ENCODE measurements around the gene ZMYM1. TPM values are rescaled to one million over a fixed set of nuclear protein-coding genes. Genes with fewer than 3 reads are reported as not detected.

Gene ZMYM1
- 1 to 10 TPM; 1.5 to 3.0 (median 3.0) TPM for total RNA-seq

- H3K9me3 Mint-ChIP-seq, result no peaks in the 10 kb centered on the region
- H3K4me1 Mint-ChIP-seq (ENCODE audit: low read depth), result peaks cover 33% of the 10 kb centered on the region
- DNase-seq (peak; percentile 76), ATAC-seq (peak; percentile 99)
- H3K36me3 Mint-ChIP-seq (ENCODE audit: insufficient read depth), result peaks cover 4% of the 10 kb centered on the region
- peak within 1 kb of the TSS; percentile 92 for H3K4me3 Mint-ChIP-seq
- peaks cover 2% of the 10 kb centered on the region for H3K27me3 Mint-ChIP-seq (ENCODE audit: low read depth)
Observed at GRCh38 chr1:35079003-35079930, at the start of gene ZMYM1. Gene ZMYM1, plus strand, starts transcription at chr1:35079385. Its CDS starts 14,603 bp downstream, at chr1:35093988.

GRCh38 chr1:35029761-35030160, 49.4 kb upstream of the ZMYM1 start:
- DNase-seq (no peak), ATAC-seq (no peak)
- Mint-ChIP-seq H3K36me3 (ENCODE audit: insufficient read depth) (peaks cover 21% of the 10 kb centered on the region), H3K4me3 (peak overlapping the region; percentile 98), H3K27me3 (ENCODE audit: low read depth) (no peaks in the 10 kb centered on the region), H3K4me1 (ENCODE audit: low read depth) (peaks cover 37% of the 10 kb centered on the region), H3K9me3 (peaks cover 4% of the 10 kb centered on the region)

GRCh38 chr1:35030338-35030737, 48.8 kb upstream of the ZMYM1 start:
- peaks cover 37% of the 10 kb centered on the region for H3K4me1 Mint-ChIP-seq (ENCODE audit: low read depth)
- peaks cover 21% of the 10 kb centered on the region for H3K36me3 Mint-ChIP-seq (ENCODE audit: insufficient read depth)
- ATAC-seq, result no peak
- H3K9me3 Mint-ChIP-seq, result peaks cover 4% of the 10 kb centered on the region
- DNase-seq, result no peak
- H3K27me3 Mint-ChIP-seq (ENCODE audit: low read depth), result no peaks in the 10 kb centered on the region
- peak overlapping the region; percentile 98 for H3K4me3 Mint-ChIP-seq

DNA sequence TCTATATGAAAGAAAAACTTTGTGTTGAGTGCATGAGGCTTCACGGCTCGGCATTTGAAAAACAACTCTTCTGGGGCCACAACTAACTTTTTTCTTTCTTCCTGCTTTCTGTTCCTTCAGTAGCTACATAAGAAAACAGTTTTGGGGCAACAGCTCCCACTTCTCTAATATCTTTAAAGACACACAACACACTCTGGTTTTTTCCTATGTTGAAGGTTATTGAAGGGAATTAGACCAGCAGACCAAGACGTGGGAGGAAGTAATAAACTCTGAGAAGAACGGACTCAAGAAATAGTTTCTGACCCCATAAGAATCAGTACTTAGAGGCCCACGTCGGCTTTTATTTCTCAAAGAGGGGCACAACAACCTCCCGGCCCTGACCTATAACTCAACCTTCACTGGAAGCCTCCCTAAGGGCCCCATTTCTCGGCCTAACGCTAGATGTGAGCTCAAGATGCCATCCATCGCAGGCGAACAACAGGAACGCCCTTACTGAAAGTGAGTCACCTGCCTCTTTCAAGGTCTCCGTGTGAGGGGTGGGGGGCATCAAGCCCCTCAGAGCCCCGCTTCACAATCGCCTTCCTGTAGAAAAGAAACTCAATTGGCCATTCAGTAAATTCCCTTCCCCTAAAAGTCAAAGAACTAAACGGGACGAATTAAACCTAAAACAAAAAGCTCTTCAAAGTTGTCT, 48.3 kb upstream of the ZMYM1 start:
- peak; percentile 33 for DNase-seq
- Mint-ChIP-seq H3K27me3 (ENCODE audit: low read depth) (no peaks in the 10 kb centered on the region), H3K36me3 (ENCODE audit: insufficient read depth) (peaks cover 17% of the 10 kb centered on the region), H3K4me3 (peak overlapping the region; percentile 98), H3K4me1 (ENCODE audit: low read depth) (peaks cover 33% of the 10 kb centered on the region), H3K9me3 (peaks cover 4% of the 10 kb centered on the region)
- ATAC-seq, result peak; percentile 69 to 81

- ATAC-seq (no peak), DNase-seq (no peak)
- peak overlapping the region; percentile 51 for H3K4me3 Mint-ChIP-seq
- no peaks in the 10 kb centered on the region for H3K27me3 Mint-ChIP-seq (ENCODE audit: low read depth)
- peaks cover 4% of the 10 kb centered on the region for H3K9me3 Mint-ChIP-seq
- H3K4me1 Mint-ChIP-seq (ENCODE audit: low read depth), result peaks cover 24% of the 10 kb centered on the region
- H3K36me3 Mint-ChIP-seq (ENCODE audit: insufficient read depth), result peaks cover 7% of the 10 kb centered on the region
Observed at GRCh38 chr1:35032384-35032739, 46.8 kb upstream of the ZMYM1 start.

- peaks cover 21% of the 10 kb centered on the region for H3K4me1 Mint-ChIP-seq (ENCODE audit: low read depth)
- peaks cover 1% of the 10 kb centered on the region for H3K36me3 Mint-ChIP-seq (ENCODE audit: insufficient read depth)
- H3K9me3 Mint-ChIP-seq, result peaks cover 4% of the 10 kb centered on the region
- ATAC-seq (no peak), DNase-seq (no peak)
- no peaks in the 10 kb centered on the region for H3K27me3 Mint-ChIP-seq (ENCODE audit: low read depth)
- H3K4me3 Mint-ChIP-seq, result no peak overlapping the region
Observed at GRCh38 chr1:35033346-35033745, 45.8 kb upstream of the ZMYM1 start.

DNA sequence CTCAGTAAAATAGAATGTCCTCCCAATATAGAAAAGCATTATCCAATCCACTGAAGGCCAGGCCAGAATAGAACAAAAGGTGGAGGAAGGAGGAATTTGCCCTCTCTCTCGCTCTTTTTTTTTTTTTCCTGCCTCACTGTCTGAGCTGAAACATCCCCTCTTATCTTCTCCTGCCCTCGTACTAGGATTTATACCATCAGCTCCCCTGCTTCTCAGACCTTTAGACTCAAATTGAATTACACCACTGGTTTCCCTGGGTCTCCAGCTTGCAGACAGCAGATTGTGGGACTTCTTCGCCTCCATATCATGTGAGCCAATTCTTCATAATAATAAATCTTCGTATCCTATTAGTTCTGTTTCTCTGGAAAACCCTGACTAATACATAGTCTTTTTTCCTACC, 42.6 kb upstream of the ZMYM1 start:
- Mint-ChIP-seq H3K9me3 (peaks cover 4% of the 10 kb centered on the region), H3K4me1 (ENCODE audit: low read depth) (no peaks in the 10 kb centered on the region), H3K27me3 (ENCODE audit: low read depth) (peaks cover 3% of the 10 kb centered on the region), H3K36me3 (ENCODE audit: insufficient read depth) (peaks cover 1% of the 10 kb centered on the region), H3K4me3 (no peak overlapping the region)
- no peak for DNase-seq
- no peak for ATAC-seq

- no peak overlapping the region for H3K4me3 Mint-ChIP-seq
- H3K9me3 Mint-ChIP-seq, result peaks cover 4% of the 10 kb centered on the region
- DNase-seq, result no peak
Observed at GRCh38 chr1:35037206-35037605, 42.0 kb upstream of the ZMYM1 start.

DNA sequence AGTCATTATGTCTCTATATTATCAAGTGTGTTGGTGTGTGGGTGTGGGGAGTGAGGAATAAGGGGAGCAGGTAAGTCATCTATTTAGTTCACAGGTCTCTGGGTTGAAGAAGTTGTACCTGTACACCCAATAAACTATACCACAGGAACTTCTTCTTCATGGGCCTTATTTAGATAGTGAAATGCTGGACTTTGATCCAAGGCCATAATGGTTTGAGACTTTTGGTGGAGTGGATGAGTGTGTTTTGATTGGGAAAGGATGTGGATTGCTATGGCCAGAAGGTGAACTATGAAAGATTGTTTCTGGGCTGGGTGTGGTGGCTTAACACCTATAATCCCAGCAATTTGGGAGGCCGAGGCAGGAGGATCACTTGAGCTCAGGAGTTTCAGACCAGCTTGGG, 40.5 kb upstream of the ZMYM1 start:
- DNase-seq (no peak), ATAC-seq (no peak)
- peaks cover 4% of the 10 kb centered on the region for H3K9me3 Mint-ChIP-seq
- H3K4me3 Mint-ChIP-seq, result no peak overlapping the region
- H3K27me3 Mint-ChIP-seq (ENCODE audit: low read depth), result peaks cover 3% of the 10 kb centered on the region
- H3K36me3 Mint-ChIP-seq (ENCODE audit: insufficient read depth), result peaks cover 1% of the 10 kb centered on the region
- no peaks in the 10 kb centered on the region for H3K4me1 Mint-ChIP-seq (ENCODE audit: low read depth)

More at GRCh38 chr1:35037206-35037605, 42.0 kb upstream of the ZMYM1 start:
- Mint-ChIP-seq H3K36me3 (ENCODE audit: insufficient read depth) (peaks cover 1% of the 10 kb centered on the region), H3K4me1 (ENCODE audit: low read depth) (no peaks in the 10 kb centered on the region), H3K27me3 (ENCODE audit: low read depth) (peaks cover 3% of the 10 kb centered on the region)
- no peak for ATAC-seq

- ATAC-seq (no peak), DNase-seq (no peak)
- peaks cover 3% of the 10 kb centered on the region for H3K27me3 Mint-ChIP-seq (ENCODE audit: low read depth)
- H3K36me3 Mint-ChIP-seq (ENCODE audit: insufficient read depth), result no peaks in the 10 kb centered on the region
- H3K4me3 Mint-ChIP-seq, result no peak overlapping the region
- H3K4me1 Mint-ChIP-seq (ENCODE audit: low read depth), result no peaks in the 10 kb centered on the region
- no peaks in the 10 kb centered on the region for H3K9me3 Mint-ChIP-seq
Observed at GRCh38 chr1:35043498-35043897, 35.7 kb upstream of the ZMYM1 start.

- no peaks in the 10 kb centered on the region for H3K4me1 Mint-ChIP-seq (ENCODE audit: low read depth)
- DNase-seq (no peak), ATAC-seq (no peak)
- no peaks in the 10 kb centered on the region for H3K9me3 Mint-ChIP-seq
- H3K4me3 Mint-ChIP-seq, result no peak overlapping the region
- H3K27me3 Mint-ChIP-seq (ENCODE audit: low read depth), result peaks cover 3% of the 10 kb centered on the region
- no peaks in the 10 kb centered on the region for H3K36me3 Mint-ChIP-seq (ENCODE audit: insufficient read depth)
Observed at GRCh38 chr1:35044431-35044830, 34.8 kb upstream of the ZMYM1 start.

DNA sequence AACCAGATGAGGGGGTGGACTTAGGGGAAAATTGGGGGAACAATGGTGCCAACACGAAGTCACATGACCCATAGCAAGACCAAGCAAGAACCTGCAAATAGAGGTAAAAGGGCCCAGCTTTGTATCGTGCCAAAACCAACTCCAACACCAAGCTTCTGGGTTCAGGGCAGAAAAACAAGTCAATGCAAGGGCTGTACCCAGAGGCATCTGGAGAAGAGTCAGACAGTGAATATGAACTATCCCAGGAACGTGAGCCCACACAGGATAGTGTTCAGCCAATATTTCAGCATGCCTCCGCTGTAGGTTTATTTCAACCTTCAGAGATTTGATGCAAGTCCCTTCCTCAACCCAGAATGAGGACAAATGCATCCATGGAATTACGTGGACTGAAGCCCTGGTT, 32.5 kb upstream of the ZMYM1 start:
- Mint-ChIP-seq H3K27me3 (ENCODE audit: low read depth) (no peaks in the 10 kb centered on the region), H3K9me3 (no peaks in the 10 kb centered on the region), H3K36me3 (ENCODE audit: insufficient read depth) (no peaks in the 10 kb centered on the region), H3K4me1 (ENCODE audit: low read depth) (no peaks in the 10 kb centered on the region), H3K4me3 (no peak overlapping the region)
- no peak for ATAC-seq
- no peak for DNase-seq

DNA sequence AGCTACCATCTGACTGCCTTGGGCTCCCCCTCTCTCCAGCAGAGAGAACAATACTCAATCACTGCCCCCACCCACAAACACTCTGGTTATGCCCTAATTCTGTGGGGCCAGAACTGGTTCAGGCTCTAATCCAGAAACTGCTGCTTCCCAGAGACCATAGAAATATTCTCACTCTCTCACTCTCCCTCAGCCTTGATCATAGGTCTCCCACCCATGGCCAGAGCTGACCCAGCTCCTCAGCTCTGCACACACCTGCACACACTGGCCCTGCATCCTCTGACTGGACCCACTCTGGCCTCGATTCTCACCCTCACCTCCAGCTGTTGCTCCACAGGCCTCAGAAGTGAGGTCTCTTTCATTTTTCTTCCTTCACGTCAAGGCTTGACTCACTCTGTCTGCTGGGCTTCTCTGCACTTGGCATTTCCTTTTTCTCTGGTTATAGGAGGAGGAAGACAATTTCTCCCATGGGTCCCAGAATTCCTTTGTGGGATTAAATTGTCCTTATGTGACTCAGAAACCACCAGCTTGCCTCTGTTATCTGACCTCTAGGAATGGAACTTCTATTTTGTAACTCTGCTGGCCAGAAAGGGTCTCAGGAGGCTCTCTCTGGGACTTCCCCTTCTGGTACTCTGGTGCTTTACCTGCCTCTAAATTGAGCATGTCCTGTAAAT, 31.9 kb upstream of the ZMYM1 start:
- Mint-ChIP-seq H3K9me3 (no peaks in the 10 kb centered on the region), H3K4me3 (no peak overlapping the region), H3K27me3 (ENCODE audit: low read depth) (no peaks in the 10 kb centered on the region), H3K36me3 (ENCODE audit: insufficient read depth) (no peaks in the 10 kb centered on the region), H3K4me1 (ENCODE audit: low read depth) (no peaks in the 10 kb centered on the region)
- no peak for ATAC-seq
- DNase-seq, result no peak

GRCh38 chr1:35049116-35049515, 30.1 kb upstream of the ZMYM1 start:
- Mint-ChIP-seq H3K27me3 (ENCODE audit: low read depth) (peaks cover 1% of the 10 kb centered on the region), H3K9me3 (no peaks in the 10 kb centered on the region), H3K4me3 (no peak overlapping the region), H3K36me3 (ENCODE audit: insufficient read depth) (no peaks in the 10 kb centered on the region), H3K4me1 (ENCODE audit: low read depth) (no peaks in the 10 kb centered on the region)
- no peak for ATAC-seq
- no peak for DNase-seq
